ENCODE data around the gene RPL7A. TPM values are rescaled to one million over a fixed set of nuclear protein-coding genes. Genes with fewer than 3 reads are reported as not detected.

The RPL7A gene
- total RNA-seq, 1 experiment from 2014 or later = 2,895 TPM

DNA sequence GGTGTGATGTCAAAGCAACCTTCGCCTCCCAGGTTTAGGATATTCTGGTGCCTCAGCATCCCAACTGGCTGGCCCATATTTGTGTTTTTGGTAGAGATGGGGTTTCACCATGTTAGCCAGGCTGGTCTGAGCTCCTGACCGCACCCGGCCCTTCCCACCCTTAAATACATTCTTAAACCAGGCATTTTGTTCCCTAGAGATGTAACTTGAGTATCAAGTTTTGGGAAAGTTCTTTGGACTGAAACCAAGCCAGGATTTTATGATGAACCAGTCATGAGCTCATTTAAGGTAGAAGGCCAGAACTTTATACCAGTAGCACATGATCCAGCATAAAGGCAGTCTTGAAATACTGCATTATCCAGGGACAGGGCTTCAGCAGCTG, 3.5 kb downstream of the RPL7A start:
- no peak overlapping the region for H3K27ac ChIP-seq (ENCODE audit: insufficient read length, low read depth, low read length)
- H3K4me1 Mint-ChIP-seq = peaks cover 21 to 31% of the 10 kb centered on the region in 2 experiments
- no CpG with 5 or more reads among the region's 3 CpGs for WGBS (ENCODE audit: extremely low coverage, insufficient read length, low lambda C conversion rate)
- H3K56ac ChIP-seq (ENCODE audit: insufficient read length, low read depth, low read length) = no peak overlapping the region
- H3K9me3 ChIP-seq (ENCODE audit: control insufficient read depth, low read depth, low read length) = no peaks in the 10 kb centered on the region
- H2BK12ac ChIP-seq (ENCODE audit: insufficient read length, low read depth, low read length) = no peak overlapping the region
- H4K5ac ChIP-seq (ENCODE audit: insufficient read length, low read depth, low read length) = no peak overlapping the region
- no peaks in the 10 kb centered on the region for H4K20me1 ChIP-seq (ENCODE audit: control insufficient read depth, insufficient read depth, insufficient read length)
- no peak overlapping the region for H3K4me2 ChIP-seq (ENCODE audit: insufficient read depth, insufficient read length, low read length)
- peaks cover 8% of the 10 kb centered on the region; the same call in 1 of the 2 replicates for H3K79me2 ChIP-seq (ENCODE audit: insufficient read depth, low read length)
- no peak overlapping the region for H3K14ac ChIP-seq (ENCODE audit: insufficient read depth, low read length)
- no peak overlapping the region for H3K23ac ChIP-seq (ENCODE audit: insufficient read length, low read depth, low read length)
- peak overlapping the region in 1 of 2 experiments; percentile 55; a peak in 2 of 5 replicates for H3K4me3 Mint-ChIP-seq
- no peak overlapping the region for H3T11ph ChIP-seq (ENCODE audit: low read length)
- H3K27ac Mint-ChIP-seq = peak overlapping the region in 1 of 3 experiments; percentile 55; a peak in 2 of 7 replicates
- TF ChIP-seq CTCF (conservative IDR thresholded peaks at IDR 0.05) = no peak
- no peak overlapping the region for H4K8ac ChIP-seq (replicated peaks; ENCODE audit: insufficient read length, low read depth, low read length)
- H2BK20ac ChIP-seq (ENCODE audit: low read depth, low read length, poor library complexity, severe bottlenecking) = no peak overlapping the region
- no peaks in the 10 kb centered on the region; the same call in 1 of the 2 replicates for H3K4me1 ChIP-seq (ENCODE audit: insufficient read depth, low read length)
- no peak overlapping the region for H2AFZ ChIP-seq (ENCODE audit: low read length)
- no peak overlapping the region for H2BK120ac ChIP-seq (ENCODE audit: low read depth, low read length, poor library complexity, severe bottlenecking)
- no peak overlapping the region for H2AK5ac ChIP-seq (ENCODE audit: insufficient read length, low read length)
- peaks cover 0 to 3% of the 10 kb centered on the region in 2 experiments; a peak in 1 of 5 replicates for H3K9me3 Mint-ChIP-seq
- no peaks in the 10 kb centered on the region for H3K27me3 ChIP-seq (ENCODE audit: insufficient read depth, low read length)
- H3K36me3 Mint-ChIP-seq (ENCODE audit: insufficient read depth in 1 of 3, low read depth in 3 of 3) = peaks cover 43 to 59% (median 51%) of the 10 kb centered on the region in 3 experiments
- no peak for DNase-seq
- H3K23me2 ChIP-seq (ENCODE audit: insufficient read length, low read depth, low read length, poor library complexity, severe bottlenecking) = peaks cover 5% of the 10 kb centered on the region
- H3K27me3 Mint-ChIP-seq (ENCODE audit: low read depth) = no peaks in the 10 kb centered on the region
- no peak overlapping the region for H2BK5ac ChIP-seq (ENCODE audit: insufficient read length, low read length)
- peaks cover under 1% of the 10 kb centered on the region for H3K79me1 ChIP-seq (ENCODE audit: insufficient read depth, low read depth, low read length, poor library complexity, severe bottlenecking)
- no peak overlapping the region for H4K91ac ChIP-seq (ENCODE audit: insufficient read length, low read depth, low read length)
- no peak overlapping the region for H3K4ac ChIP-seq (ENCODE audit: low read depth, low read length)
- H2BK15ac ChIP-seq (ENCODE audit: low read depth, low read length) = no peak overlapping the region
- H3K9ac ChIP-seq (ENCODE audit: extremely low read depth, insufficient read length, low read length) = no peak overlapping the region
- H3K18ac ChIP-seq (ENCODE audit: insufficient read length, low read depth, low read length) = no peak overlapping the region
